Measurements from ENCODE around the gene MVB12B.

MVB12B gene

DNA sequence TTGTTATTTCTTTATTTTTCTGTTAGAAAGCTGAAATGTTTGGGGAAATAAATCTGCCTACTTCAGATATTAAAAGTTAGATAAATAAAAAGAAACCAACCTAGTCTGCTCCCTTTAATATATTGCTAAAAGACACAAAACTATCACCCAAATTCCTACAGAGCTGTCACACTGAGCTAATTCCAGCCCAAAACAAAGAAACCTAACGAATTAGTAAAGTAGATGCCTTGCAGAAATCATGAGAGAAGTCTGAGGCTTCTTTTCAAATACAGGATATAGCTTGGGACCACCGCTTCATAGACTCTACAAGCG lies 164.9 kb downstream of the MVB12B start:
- DNase-seq (ENCODE audit: low read depth in 3 of 3), result no peak

DNA sequence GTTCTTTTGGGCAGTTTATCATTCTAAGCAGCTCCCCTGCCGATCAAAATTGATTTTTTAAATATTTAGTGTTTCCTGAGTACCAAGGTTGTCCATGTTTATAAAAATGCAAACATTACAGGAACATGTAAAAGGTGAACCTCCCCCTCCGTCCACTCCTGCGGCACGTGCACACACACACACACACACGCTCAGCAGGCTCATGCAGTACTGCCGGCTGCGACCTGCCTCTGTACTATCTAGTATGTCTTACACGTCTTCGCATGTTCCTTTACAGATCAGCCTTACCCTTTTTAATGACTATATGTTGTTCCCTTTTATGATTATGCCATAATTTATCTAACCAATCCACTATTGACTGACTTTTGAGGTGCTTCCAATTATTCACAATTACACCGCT lies 165.3 kb downstream of the MVB12B start:
- no peak for DNase-seq (ENCODE audit: low read depth in 3 of 3)

DNA sequence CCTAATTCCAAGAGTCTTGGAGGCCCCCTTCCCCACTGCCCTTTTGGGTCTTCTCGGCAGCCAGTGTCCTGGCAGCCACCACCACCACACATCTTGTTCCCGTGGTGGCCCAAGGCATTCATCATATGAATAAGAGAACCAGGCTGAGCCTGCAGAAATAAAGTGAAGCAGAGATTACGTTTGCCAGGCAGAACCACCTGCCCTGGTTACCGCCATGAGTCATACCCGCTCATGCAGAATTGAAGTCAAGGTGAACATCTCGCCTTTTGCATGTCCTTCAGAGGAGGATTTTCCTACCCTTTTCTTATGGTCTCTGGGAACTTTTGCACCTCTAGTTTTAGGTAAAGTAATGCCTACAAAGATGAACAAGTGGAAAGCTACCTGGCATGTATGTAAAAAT lies 167.6 kb downstream of the MVB12B start:
- DNase-seq (ENCODE audit: low read depth in 3 of 3), result no peak

DNA sequence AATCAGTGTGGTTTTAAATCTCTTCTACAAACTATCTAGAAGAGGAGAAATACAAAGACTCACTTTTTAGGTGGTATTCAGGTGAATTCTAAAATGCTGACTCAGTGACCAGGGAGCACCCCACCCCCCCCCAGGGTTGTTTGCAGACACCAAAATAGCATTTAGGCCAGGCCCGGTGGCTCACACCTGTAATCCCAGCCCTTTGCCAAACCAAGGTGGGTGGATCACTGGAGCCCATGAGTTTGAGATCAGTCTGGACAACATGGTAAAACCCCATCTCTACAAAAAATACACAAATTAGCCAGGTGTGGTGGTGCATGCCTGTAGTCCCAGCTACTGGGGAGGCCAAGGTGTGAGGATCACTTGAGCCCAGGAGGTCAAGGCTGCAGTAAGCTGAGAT lies 168.1 kb downstream of the MVB12B start:
- DNase-seq (ENCODE audit: low read depth in 3 of 3), result no peak

DNA sequence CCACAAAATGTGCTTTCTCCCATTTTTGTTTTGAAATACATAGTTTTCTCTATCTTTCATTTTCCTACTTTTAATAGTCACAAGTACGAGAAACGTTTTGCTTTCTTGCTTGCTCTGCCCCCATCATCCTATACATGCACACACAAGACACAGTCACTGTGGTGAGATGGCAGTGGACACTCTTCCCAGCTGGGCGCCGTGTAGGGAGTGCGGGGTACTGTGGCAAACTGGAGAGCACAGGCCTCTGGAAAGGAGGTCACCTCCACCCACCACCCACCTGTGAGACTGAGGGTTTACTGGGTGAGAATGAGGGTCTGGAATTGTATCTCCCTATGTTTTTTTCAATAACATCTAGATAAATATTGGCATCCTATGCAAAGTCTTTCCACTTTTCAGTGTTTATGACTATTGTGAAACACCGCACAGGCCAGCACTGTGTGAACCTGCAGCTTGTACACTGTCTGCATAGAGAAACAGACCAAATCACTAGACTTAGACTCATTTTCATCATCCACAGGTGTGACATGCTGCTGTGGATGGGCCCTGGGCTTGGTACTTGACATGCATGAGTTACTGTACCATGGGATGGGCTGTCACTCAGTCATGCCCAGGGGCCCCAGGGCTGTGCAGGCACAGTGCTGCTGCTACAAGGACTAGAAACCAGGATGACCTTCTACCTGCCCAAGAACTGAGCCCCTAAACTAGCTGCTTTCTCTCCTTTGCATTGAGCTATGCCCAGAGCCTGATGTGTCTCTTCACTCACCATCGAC lies 169.0 kb downstream of the MVB12B start:
- DNase-seq (ENCODE audit: low read depth in 3 of 3), result no peak

DNA sequence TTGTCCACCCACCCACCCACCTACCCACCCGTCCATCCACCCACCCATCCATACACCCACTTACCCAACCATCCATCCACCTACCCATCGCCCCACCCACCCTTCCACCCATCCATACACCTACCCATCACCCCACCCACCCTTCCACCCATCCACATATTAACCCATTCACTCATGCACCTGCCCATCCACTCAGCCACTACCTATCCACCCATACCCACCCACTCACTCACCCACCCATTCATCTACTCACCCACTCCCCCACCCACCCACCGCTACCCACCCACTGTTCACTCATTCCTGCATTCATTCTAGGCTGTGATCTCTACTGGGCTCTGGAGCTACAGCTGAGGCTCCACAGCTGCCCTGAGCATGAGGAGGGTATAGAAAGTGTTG lies 169.6 kb downstream of the MVB12B start:
- no peak for DNase-seq (ENCODE audit: low read depth in 3 of 3)

DNA sequence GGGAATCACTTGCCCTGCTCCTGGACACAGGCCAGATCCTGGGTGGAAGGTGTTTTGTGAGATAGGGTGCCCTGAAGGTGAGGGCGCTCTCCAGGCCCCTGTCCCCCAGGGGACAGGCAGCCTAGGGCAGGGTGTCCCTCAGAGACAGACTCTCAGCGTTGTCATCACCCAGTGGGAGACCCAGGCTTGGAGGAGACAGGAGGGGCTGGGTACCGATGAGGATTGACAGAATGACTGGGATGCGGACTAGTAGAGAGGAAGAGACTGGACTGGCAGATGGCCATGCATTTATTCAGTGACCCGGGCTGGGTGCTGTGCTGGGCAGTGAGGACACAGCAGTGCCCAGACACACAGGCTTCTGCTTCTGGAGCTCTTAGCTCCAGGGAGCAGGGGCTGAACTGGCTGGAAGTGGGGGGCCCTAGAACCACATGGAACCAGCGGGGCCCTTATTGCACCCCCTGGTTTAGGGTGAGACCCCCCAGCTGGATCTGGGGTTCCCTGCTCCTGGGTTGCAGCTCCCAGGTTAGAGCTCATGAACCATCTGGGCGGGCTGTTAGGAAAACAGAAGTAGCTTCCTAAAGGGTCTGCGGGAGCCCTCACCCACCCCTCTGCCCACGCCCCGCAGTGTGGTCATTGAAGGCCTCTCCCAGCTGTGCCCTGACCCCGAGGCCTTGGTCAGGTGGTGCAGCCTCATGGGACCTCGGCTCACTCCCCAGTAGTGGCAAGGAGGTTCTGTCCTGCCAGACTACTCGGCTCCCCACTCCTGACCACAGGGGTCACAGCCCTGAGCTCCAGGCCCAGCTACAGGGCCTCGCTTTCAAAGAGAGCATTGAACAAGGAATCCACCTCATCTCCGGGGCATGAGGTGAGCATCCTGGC lies 170.4 kb downstream of the MVB12B start:
- DNase-seq (ENCODE audit: low read depth in 3 of 3), result no peak

DNA sequence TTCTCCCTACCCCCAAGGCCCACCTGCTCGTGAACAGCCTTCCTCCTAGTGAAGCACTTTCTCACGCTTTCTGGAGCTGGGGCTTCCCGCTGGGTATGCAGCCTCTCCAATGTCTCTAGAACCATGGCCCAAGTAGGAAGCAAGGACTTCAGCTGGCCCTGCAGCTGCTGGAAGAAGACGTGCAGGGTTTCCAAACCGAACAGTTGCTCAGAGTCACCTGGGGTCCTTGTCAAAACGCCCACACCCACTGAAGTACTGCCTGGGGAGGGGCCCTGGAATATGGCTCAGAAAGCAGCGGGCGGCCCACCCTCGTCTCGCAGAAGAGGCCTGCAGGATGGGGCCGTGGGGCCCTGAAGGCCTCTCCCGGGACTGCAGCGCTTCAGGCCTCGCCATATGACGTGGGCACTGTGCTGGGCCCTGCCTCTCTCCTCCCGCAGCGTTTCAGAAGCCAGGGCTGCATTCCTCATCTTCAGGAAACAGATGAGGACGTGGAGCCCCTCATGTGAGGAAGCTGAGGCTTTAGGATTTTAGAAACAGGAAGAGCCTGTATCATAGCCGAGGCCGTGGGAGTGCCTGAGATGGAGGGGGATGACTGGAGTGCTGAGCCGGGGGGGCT lies 171.1 kb downstream of the MVB12B start:
- DNase-seq (ENCODE audit: low read depth in 3 of 3), result no peak

DNA sequence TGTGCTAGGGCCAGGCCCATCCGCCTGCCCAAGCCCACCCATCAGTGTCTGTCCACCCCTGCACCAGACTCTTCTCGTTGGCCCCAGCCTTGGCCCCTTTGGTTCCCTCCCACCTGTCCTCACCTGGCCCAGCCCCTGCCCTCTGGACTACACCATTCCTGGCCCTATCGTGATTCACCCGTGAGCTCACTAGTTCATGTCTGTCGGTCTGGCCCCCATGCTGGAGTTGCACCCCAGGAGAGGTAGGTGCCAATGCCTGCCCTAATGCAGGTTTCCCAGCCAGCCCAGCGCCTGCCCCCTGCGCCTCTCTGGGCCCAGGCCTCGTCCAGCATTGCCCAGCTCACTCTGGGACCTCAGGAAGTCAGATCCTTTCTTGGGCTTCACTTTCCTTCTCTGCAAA lies 171.7 kb downstream of the MVB12B start:
- DNase-seq (ENCODE audit: low read depth in 3 of 3), result no peak

DNA sequence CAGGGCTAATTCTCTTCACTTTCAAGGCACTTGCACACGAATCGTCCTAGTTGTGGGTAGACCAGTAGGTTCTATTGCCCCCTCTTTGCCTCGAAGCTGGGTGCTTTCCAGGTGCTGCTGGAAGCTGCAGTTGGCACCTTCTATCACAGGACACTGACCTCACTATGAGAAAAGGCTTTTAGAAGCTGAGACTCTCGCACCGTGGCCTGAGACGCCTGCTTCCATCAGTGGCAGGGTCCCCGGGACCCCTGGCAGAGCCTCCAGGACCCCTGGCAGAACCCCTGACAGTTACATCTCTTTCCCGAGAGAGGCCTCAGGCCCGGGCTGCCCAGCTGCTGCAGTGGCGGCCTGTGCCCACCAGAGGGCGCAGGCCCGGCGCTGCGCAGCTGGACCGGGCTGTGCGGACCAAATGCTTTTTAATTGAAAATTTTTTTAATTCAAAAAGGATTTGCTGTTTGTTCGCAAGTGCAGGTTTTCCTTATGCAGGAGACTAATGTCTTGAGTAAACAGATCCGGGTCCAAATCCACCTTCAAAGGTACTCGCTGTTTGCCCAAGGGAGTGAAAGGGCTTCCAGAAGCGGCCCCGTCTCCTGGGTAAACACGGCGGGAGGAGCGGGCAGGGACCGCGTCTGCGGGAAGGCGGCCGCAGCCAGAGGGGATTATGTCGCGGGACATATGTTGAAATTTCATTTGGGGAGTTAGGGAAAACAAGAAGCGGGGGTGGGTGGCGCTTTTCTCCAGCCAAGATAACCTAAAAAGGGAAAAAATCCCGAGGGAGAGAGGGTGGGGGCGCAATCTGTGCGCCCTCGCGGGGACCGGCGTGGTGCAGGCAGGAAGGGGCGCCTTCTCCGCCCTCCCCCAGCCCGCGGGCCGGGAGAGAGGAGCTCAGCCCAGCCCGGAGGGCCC lies 172.6 kb downstream of the MVB12B start:
- peak in 1 of 3 experiments; percentile 30 for DNase-seq (ENCODE audit: low read depth in 3 of 3)

DNA sequence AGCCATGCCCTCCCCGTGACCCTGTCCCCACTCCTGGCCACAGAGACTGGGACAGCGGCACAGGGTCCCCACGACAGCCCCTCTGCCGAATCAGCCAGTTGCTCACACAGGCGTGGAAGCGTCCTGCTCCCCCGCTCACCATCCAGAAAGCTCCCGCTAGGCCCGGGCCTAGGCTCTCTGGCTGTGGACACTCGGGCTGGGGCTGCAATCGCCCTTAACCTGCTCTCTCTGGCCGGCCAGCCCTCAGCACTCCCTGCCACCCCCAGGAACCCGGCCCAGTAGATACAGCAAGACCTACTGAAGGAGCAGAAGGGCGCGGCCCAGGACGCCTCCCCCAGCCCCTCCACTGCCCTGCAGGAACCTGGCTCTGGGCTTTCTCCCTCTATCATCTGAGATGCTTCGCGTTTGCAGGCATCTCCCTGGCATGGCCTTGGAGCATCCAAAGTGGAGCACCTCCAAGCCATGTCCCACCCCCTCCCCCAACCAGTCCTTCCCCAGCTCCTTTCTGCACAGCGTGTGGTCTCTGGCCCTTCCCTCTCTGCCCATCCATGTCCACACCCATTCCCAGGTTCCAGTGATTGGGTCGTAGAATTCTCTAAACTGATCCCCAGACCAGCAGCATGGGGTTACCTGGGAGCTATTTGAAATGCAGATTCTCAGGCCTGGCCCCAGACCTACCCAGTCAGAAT lies 173.4 kb downstream of the MVB12B start:
- no peak for DNase-seq (ENCODE audit: low read depth in 3 of 3)

DNA sequence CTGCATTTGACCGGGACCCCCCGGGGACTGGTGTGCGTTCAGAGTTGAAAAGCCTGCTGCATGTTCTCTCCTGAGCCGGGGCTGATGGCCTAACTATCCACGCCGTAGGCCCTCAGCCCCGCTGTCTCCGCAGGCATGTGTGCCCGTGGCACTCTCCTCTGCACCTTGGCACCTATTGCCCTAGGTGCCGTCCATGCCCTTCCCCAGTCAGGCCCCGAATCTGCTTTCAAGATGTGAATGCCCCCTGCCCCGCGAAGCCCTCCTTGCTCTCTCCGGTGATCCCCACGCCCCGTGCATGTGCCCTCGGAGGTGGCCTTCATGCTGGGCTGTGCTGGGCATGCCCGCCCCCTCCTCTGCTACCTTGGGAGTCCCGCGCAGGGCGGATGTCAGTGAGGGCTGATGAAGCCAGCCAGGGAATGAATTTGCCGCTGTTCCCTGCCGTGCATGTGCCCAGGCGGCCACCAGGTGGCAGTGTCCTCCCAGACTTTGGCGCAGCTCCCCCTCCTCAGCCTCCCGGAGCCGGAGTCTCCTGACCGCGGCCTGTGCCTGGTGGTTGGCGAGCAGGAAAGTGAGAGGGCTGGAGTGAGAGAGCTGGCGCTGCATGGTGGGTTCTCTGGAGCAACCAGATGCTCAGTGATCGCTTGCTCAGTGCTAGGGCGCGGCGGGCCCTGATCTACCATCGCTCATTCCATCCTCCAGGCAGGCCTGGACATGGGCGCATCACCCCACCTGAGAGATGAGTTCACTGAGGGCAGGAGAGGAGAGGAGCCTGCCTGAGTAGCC lies 174.2 kb downstream of the MVB12B start:
- peak; percentile 44 to 53 (median 46) for DNase-seq (ENCODE audit: low read depth in 3 of 3)

DNA sequence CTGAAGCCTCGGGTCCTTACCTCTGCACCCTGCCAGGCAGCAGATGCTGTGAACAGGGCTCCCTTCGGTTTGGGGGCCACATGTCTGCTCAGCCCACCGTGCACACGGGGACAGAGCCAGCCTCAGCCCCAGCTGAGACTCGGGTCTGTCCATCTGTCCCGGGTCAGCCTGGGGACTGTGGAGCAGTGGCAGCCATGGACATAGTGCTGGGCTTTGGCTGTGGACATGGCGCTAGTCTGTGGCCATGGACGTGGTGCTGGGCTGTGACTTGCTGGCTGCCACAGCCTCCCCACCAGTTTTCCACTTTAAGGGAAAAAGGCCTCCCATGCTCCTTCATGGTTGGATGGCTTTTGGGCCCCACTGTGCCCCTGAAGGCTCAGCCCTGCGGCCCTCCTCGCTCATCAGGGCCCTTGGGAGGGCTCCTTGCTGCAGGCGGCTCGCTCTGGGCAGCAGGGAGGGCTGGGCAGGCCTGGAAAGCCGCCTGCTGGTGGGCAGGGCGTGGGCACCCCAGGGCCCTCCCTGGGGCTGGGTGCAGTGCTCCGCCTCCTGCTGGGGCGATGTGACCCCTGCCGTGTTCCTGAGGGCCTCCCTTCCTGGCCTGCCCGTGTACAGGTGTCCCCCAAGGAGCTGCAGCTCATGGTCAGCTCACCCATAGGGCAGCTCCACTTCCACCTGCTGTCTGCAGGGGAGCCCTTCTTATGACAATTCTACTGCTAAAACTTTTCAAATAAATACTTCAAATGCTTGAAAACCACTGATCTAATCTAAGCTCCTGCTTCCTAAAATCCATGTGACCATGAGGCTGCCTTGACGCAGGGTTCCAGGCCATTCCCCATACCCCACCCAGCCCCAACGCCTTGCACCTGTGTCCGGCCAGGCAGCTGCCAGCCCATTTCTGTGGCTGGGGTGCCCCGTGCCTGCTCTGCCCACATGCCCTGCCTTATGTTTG lies 175.0 kb downstream of the MVB12B start:
- no peak for DNase-seq (ENCODE audit: low read depth in 3 of 3)

DNA sequence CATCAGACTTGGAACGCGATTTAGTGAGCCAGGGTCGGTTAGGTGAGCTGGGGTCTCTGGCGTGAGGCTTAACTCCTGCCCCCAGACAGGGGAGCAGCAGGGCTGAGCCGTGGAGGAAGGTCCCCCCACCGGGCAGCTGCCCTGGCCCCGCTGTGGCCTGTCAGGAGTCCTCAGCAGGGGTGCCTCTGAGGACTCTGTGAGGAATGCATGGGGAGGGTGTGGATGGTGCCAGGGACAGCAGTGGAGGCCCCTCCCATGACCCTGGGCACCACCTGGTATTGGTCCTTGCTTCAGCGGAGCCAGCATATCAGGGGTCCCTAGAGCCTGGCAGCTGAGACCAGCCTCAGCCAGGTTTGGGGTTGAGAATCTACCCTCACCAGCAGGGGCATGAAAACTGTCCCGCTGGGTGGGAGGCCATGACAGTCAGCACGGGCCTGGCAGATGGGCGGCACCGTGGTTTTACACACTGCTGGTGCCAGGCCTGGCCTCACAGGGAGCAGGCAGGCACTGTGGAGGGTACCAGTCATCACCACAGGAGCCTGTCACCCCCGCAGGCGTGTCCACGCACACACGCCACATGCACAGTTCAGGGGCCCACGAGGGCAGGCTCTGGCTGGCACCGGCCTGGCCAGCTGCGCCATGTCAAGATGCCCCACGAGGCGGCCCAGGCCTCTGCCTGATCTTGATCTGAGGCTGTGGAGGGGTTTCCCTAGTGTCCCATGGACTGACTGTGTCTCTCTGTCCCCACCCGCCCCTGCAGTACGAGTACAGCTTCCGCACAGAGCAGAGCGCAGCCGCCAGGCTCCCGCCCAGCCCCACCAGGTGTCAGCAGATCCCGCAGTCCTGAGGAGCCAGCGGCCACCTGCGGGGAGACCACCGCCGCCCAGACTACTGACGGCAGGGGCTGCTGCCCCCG lies 176.0 kb downstream of the MVB12B start:
- DNase-seq (ENCODE audit: low read depth in 3 of 3), result no peak

DNA sequence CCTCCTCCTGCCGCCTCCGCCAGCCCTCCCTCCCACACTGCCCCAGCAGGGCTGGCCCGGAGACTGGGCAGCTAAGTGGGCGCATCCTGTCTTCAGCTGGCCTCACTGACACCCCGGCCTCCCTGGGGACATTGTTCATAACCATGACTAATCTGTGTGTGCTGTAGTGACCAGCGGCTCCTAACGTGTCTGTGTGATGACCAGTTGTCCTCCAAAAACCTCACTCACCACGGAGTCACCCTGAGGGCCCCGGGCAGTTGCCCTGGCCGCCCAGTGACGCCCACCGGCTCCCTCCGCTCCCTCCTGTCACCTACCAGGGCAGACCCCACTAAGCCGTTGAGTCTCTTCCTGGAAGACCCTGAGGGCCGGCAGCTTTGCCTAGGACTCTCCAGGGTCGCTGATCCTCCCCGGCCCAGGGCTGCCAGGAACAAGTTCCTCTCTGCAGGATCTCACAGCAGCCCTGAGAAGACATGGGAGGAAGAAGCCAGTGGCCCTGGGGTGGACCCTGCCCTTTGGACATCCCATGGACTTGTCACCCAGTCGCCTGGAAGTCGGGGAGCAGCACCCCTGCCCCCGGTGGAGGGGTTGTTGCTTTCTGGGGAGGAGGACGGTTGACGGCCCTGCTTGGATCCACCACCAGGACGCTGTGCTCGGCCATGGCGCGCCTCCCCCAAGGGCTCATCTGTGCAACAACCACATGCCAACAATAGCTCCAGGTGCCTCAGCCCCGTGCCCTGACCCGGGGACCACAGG lies 176.9 kb downstream of the MVB12B start:
- DNase-seq (ENCODE audit: low read depth in 3 of 3), result no peak

DNA sequence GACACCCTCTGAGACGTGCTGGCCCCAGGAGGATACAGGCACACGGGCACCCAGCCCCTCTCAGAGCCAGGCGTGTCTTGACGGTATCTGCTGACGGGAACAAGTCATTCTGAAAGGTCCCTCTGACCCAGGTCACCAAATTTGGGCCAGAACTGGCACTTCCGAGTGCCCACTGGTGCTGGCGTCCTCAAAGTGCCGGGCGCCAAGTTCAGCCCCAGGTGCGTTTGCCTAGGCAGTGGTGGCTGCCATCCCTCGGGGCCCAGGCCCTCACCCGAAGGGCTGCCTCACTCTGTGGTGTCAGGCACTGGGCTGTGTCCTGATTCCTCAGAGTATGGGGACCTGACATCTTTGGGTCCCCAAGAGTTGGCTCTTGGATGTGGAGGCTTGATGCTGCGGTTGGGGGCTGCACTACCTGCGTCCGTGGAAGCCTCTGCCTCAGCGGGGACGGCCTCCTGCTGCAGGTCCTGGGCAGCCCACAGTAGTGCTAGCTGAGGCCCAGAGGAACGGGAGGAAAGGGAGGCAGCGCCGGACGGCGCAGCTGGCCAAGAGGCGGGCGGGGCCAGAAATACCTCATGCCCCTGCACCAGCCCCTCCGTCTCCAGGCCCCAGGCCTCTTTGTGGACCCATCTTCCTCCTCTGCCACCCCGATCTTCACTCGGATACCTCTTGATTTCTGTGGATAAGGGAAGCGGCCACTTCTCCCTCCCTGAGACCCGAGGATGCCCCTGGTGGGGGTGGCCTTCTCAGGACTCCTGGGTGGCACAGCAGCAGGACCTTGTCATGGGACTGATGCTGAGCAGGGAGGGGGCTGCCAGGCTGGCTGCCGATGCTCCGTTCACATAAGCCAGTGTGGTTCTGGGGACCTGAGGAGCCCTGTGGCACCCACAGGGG lies 177.7 kb downstream of the MVB12B start:
- no peak for DNase-seq (ENCODE audit: low read depth in 3 of 3)
